Activated CD4-positive, alpha-beta T cell treated with anti-CD3 and anti-CD28 coated beads for 36 hours (primary cell): ENCODE results near the gene PEX3. TPM values are rescaled to one million over a fixed set of nuclear protein-coding genes. Genes with fewer than 3 reads are reported as not detected.
A peak's percentile ranks its signal among the peaks of the same experiment; 100 is the strongest.
"Not testable (repeated sequence)": the region's sequence is repeated elsewhere in the genome, so short reads cannot be mapped to it uniquely, and the experiment has no call there.

Source experiments
- ATAC-seq: fragments of 200-7000 bp; cut with Tn5 transposase; one replicate; pipeline ENCODE4 v1.10.0; 2021; ENCODE audit warnings: mild to moderate bottlenecking, moderate library complexity
- CTCF ChIA-PET: fragments of 350-600 bp; sonication (Branson Sonifier 250); formaldehyde crosslinking; loops from one replicate; lab custom pipeline; 2021; ENCODE audit warnings: antibody characterized with exemption; lab: Charles Lee
- POLR2A ChIA-PET: fragments of 350-600 bp; sonication (Branson Sonifier 250); formaldehyde crosslinking; loops from one replicate; lab custom pipeline; 2021; ENCODE audit warnings: antibody characterized with exemption, inconsistent platforms; lab: Charles Lee
- DNase-seq: peaks from one replicate; pipeline ENCODE4 v3.0.0-alpha.2; 2020
- H3K27ac Mint-ChIP-seq: one replicate; pipeline ENCODE4 v1.8.0; 2021; ENCODE audit warnings: mixed read lengths
- H3K27me3 Mint-ChIP-seq: one replicate; pipeline ENCODE4 v1.8.0; 2021; ENCODE audit warnings: mixed read lengths
- H3K36me3 Mint-ChIP-seq: one replicate; pipeline ENCODE4 v1.8.0; 2021; ENCODE audit warnings: low read depth, mixed read lengths
- H3K4me1 Mint-ChIP-seq: one replicate; pipeline ENCODE4 v1.8.0; 2021; ENCODE audit warnings: mixed read lengths
- H3K4me3 Mint-ChIP-seq: one replicate; pipeline ENCODE4 v1.8.0; 2021; ENCODE audit warnings: mild to moderate bottlenecking, moderate library complexity, mixed read lengths
- H3K9me3 Mint-ChIP-seq: one replicate; pipeline ENCODE4 v1.8.0; 2021; ENCODE audit warnings: low read depth, mixed read lengths
- intact Hi-C, 2 experiments: fragments of 100-400 bp; cut with DNase I in 1 of 2; cut with micrococcal nuclease in 1 of 2; formaldehyde crosslinking; loops; one replicate each; pipeline versions ENCODE4 v1.14.2 to v1.15.1; 2022 to 2024; cut with DNase I, micrococcal nuclease
- total RNA-seq, 2 experiments: library from RNA; stranded (reverse); gene quantifications; one replicate each; pipeline ENCODE4 v1.2.3, GENCODE V29; 2021

PEX3 gene
- total RNA-seq, 2 experiments from 2014 or later: 31.1 to 42.2 TPM

GRCh38 chr6:143419526-143419925, 31.1 kb upstream of the PEX3 start:
- ChIA-PET CTCF (no interaction called here), POLR2A (interaction anchor here (0.6 kb wide), 1 partner anchor 742 kb away, joined by 3 read pairs; no protein-coding TSS in a partner anchor)
- H3K36me3 Mint-ChIP-seq: peaks cover 18% of the 10 kb centered on the region
- intact Hi-C loops: no loop called here
- no peak overlapping the region for H3K27ac Mint-ChIP-seq
- H3K4me1 Mint-ChIP-seq: no peaks in the 10 kb centered on the region
- ATAC-seq (no peak), DNase-seq (no peak)
- H3K27me3 Mint-ChIP-seq: no peaks in the 10 kb centered on the region
- no peak overlapping the region for H3K4me3 Mint-ChIP-seq
- no peaks in the 10 kb centered on the region for H3K9me3 Mint-ChIP-seq

DNA sequence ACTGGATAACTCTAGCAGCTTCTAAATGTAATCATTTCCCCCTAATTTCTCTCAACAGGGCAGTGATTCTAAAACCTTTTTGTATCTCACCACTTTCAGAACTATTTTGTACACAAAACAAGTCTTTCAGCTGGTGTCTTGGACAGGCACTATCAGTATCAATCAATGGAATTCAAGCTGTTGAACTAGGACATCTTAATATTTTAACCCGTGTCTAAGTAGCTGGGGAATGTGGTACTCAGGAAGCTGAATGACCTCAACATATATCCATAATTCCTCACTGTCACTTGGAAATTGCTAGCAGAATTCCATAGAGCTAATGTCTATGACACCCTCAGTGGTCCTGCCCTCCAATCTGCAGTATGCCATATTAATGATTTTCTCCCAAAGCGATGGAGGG, 24.6 kb upstream of the PEX3 start:
- H3K27me3 Mint-ChIP-seq: no peaks in the 10 kb centered on the region
- H3K4me3 Mint-ChIP-seq: no peak overlapping the region
- H3K4me1 Mint-ChIP-seq: peaks cover 1% of the 10 kb centered on the region
- POLR2A ChIA-PET: interaction anchor here (0.6 kb wide), 1 partner anchor 403 kb away, joined by 3 read pairs; no protein-coding TSS in a partner anchor
- DNase-seq (no peak), ATAC-seq (no peak)
- H3K36me3 Mint-ChIP-seq: peaks cover 16% of the 10 kb centered on the region
- no peak overlapping the region for H3K27ac Mint-ChIP-seq
- CTCF ChIA-PET: interaction anchor here (0.6 to 2.7 kb wide), 8 partner anchors 11 to 951 kb away, joined by 3 to 15 read pairs (median 4); no protein-coding TSS in a partner anchor
- H3K9me3 Mint-ChIP-seq: no peaks in the 10 kb centered on the region
- intact Hi-C loops: loop anchor here (2.0 to 5.0 kb wide), 4 partner anchors 194 to 954 kb away; no protein-coding TSS in a partner anchor

DNA sequence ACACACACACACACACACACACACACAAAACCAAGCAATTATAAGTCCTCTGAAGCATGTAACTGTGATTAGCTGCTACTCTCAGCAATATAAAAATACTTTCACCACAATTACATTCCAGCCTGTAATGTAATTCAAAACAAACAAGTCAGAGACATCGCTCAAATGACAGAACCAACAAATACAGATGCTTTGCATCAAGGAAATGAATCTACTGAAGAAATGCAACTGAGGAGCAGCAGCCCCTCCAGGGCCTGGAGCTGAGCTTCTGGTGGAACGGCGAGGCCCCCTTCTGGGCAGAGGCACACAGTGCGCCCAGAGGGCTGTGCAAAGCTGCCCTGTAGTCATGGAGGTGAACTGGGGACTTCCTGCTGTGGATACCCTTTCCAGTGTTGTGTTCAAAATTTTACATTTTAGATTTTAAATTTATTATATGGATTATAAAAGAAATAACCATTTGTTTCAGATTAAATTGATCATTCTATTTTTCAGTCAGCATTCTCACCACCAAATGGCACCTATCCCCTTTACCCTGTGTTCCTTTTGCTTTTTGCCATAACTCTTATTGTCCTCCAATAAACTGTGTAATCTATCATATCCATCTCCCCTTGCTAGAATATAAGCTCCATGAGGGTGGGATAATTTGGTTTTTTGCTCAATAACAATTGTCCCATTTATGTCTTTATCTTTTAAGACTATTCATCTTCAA, 23.3 kb upstream of the PEX3 start:
- POLR2A ChIA-PET: no interaction called here

GRCh38 chr6:143429970-143430369, 20.6 kb upstream of the PEX3 start:
- POLR2A ChIA-PET: no interaction called here
- Mint-ChIP-seq H3K4me1 (peaks cover 7% of the 10 kb centered on the region), H3K36me3 (peaks cover 26% of the 10 kb centered on the region), H3K4me3 (no peak overlapping the region), H3K9me3 (no peaks in the 10 kb centered on the region), H3K27ac (no peak overlapping the region), H3K27me3 (no peaks in the 10 kb centered on the region)
- intact Hi-C loops: loop anchor here (5.0 kb wide), 3 partner anchors 198 to 958 kb away; no protein-coding TSS in a partner anchor
- no peak for ATAC-seq
- CTCF ChIA-PET: no interaction called here
- DNase-seq: no peak

More for the DNA sequence above, 23.3 kb upstream of the PEX3 start:
- Mint-ChIP-seq H3K27ac (no peak overlapping the region), H3K27me3 (no peaks in the 10 kb centered on the region), H3K9me3 (no peaks in the 10 kb centered on the region), H3K4me3 (no peak overlapping the region), H3K36me3 (peaks cover 16% of the 10 kb centered on the region), H3K4me1 (peaks cover 7% of the 10 kb centered on the region)
- intact Hi-C loops: loop anchor here (1.0 to 5.0 kb wide), 8 partner anchors 194 to 955 kb away; no protein-coding TSS in a partner anchor
- DNase-seq (peak; percentile 86), ATAC-seq (peak; percentile 100)
- CTCF ChIA-PET: interaction anchor here (0.5 to 2.6 kb wide), 25 partner anchors 9 to 952 kb away, joined by 3 to 15 read pairs (median 4); no protein-coding TSS in a partner anchor

DNA sequence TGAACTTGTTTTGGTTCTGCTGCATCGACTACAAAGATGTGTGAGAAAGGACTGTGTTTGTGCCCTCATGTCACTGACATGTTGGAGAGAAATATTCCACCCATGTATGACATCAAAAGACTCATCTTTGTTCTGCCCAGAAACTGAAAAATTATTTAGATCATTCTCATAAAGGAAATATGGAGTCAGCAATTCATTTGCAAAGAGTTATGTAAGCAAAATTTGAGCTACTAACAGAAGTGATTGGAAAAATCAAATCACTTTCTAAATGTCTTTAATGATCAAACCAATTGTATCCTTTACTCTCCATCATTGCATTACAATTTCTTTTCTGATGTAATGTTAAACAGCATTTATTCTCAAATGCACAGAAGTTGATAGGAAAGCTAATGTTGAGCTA, 19.4 kb upstream of the PEX3 start:
- no peaks in the 10 kb centered on the region for H3K9me3 Mint-ChIP-seq
- no peak for ATAC-seq

DNA sequence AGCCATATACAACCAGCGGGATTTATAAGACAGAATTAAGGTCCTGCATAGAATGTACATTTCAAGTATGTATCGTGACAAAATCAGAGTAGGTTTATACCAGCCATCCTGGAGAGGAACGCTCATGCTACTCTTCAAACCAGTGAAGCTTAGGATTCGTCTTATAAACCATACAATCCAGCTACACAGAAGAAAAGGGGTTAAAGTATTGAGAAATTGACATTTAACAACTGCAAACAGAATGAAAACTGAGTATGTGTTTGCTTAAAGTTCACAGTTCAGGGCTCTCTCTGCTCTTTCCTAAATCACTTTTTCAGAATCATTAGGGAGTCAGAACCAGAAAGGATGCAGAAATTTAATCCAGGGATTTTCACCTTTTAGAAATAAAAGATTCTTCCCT, 18.0 kb upstream of the PEX3 start:
- POLR2A ChIA-PET: no interaction called here
- ATAC-seq (no peak), DNase-seq (no peak)
- Mint-ChIP-seq H3K4me3 (no peak overlapping the region), H3K4me1 (peaks cover 7% of the 10 kb centered on the region), H3K36me3 (peaks cover 31% of the 10 kb centered on the region), H3K9me3 (no peaks in the 10 kb centered on the region), H3K27me3 (no peaks in the 10 kb centered on the region), H3K27ac (no peak overlapping the region)
- CTCF ChIA-PET: interaction anchor here (0.8 to 1.4 kb wide), 5 partner anchors 10 to 957 kb away, joined by 3 to 4 read pairs (median 3); no protein-coding TSS in a partner anchor
- intact Hi-C loops: no loop called here

More for the DNA sequence above, 19.4 kb upstream of the PEX3 start:
- POLR2A ChIA-PET: no interaction called here
- no peak for DNase-seq
- Mint-ChIP-seq H3K4me1 (peaks cover 7% of the 10 kb centered on the region), H3K27me3 (no peaks in the 10 kb centered on the region), H3K27ac (no peak overlapping the region), H3K36me3 (peaks cover 28% of the 10 kb centered on the region), H3K4me3 (no peak overlapping the region)
- intact Hi-C loops: no loop called here
- CTCF ChIA-PET: interaction anchor here (0.7 kb wide), 1 partner anchor 30 kb away, joined by 3 read pairs; no protein-coding TSS in a partner anchor

- ChIA-PET POLR2A (no interaction called here), CTCF (no interaction called here)
- H3K27me3 Mint-ChIP-seq: no peaks in the 10 kb centered on the region
- intact Hi-C loops: no loop called here
- H3K36me3 Mint-ChIP-seq: peaks cover 64% of the 10 kb centered on the region
- DNase-seq (no peak), ATAC-seq (no peak)
- peaks cover 38% of the 10 kb centered on the region for H3K4me1 Mint-ChIP-seq
- peak overlapping the region; percentile 19 for H3K27ac Mint-ChIP-seq
- no peaks in the 10 kb centered on the region for H3K9me3 Mint-ChIP-seq
- H3K4me3 Mint-ChIP-seq: no peak overlapping the region
These were observed 9.6 kb upstream of the PEX3 start for GRCh38 chr6:143441010-143441409.

DNA sequence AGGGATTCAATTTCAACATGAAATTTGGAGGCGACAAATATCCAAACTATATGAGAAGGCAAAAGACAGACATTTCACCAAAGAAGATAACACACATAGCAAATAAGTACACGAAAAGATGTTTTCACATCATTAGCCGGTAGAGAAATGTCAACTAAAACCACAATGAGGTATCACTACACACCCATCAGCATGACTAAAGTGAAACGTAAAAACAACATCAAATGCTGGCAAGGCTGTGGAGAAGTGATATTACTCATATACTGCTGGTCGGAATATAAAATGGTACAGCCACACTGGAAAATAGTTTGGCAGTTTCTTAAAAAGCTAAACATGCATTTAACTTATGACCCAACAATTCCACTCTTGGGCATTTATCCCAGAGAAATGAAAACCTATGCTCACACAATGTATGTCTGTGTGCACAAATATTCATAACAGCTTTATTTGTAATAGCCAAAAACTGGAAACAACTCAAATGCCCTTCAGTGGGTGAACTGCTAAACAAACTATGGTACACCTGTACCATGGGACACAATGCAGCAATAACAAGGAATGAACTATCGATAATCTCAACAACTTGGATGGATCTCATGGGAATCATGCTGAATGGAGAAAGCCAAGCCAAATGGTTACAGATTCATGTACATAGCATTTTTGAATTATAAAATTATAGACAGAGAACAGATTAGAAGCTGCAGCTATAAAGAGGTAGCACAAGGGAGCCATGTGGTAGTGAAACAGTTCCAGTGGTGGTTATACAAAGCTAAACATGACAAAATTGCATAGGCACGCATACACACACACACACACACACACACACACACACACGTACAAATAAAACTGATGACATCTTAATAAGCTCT, 8.7 kb upstream of the PEX3 start:
- intact Hi-C loops: no loop called here
- H3K27ac Mint-ChIP-seq: peak overlapping the region; percentile 49
- peaks cover 44% of the 10 kb centered on the region for H3K4me1 Mint-ChIP-seq
- ATAC-seq: peak; percentile 96
- ChIA-PET POLR2A (interaction anchor here (0.6 to 0.8 kb wide), 3 partner anchors 9 to 600 kb away, joined by 4 to 5 read pairs (median 4); partner anchors contain the start of genes ADAT2 and PEX3), CTCF (interaction anchor here (1.1 kb wide), 1 partner anchor 9 kb away, joined by 3 read pairs; no protein-coding TSS in a partner anchor)
- no peak for DNase-seq
- no peaks in the 10 kb centered on the region for H3K27me3 Mint-ChIP-seq
- H3K36me3 Mint-ChIP-seq: peaks cover 58% of the 10 kb centered on the region
- no peaks in the 10 kb centered on the region for H3K9me3 Mint-ChIP-seq
- H3K4me3 Mint-ChIP-seq: no peak overlapping the region

DNA sequence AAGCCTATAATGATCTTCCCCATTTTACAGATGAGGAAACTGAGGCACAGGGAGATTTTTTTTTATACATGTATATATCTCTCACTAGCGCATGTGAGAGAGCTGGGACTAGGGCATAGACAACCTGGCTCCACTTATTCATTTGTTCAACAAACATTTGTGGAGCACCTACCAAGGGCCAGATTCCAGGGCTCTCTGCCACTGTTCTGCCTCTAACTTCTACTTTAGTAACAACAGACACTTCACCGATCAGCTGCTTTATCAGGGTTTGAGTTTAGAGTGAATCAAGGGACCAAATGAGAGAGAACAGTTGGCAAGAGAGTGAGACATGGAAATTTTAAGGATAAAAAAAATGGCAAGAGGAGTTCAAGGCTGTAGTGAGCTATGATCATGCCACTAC, 7.5 kb upstream of the PEX3 start:
- Mint-ChIP-seq H3K27ac (no peak overlapping the region), H3K36me3 (peaks cover 58% of the 10 kb centered on the region), H3K4me1 (peaks cover 53% of the 10 kb centered on the region), H3K9me3 (no peaks in the 10 kb centered on the region), H3K27me3 (no peaks in the 10 kb centered on the region), H3K4me3 (no peak overlapping the region)
- intact Hi-C loops: no loop called here
- ChIA-PET CTCF (interaction anchor here (1.1 kb wide), 1 partner anchor 969 kb away, joined by 4 read pairs; no protein-coding TSS in a partner anchor), POLR2A (interaction anchor here (0.7 kb wide), 1 partner anchor 385 kb away, joined by 3 read pairs; no protein-coding TSS in a partner anchor)
- DNase-seq: no peak
- no peak for ATAC-seq

DNA sequence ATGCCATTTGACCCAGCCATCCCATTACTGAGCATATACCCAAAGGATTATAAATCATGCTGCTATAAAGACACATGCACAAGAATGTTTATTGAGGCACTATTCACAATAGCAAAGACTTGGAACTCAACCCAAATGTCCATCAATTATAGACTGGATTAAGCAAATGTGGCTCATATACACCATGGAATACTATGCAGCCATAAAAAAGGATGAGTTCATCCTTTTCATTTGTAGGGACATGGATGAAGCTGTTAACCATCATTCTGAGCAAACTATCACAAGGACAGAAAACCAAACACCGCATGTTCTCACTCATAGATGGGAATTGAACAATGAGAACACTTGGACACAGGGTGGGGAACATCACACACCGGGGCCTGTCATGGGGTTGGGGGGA, 2.7 kb upstream of the PEX3 start:
- intact Hi-C loops, H3K4me3 Mint-ChIP-seq, H3K27ac Mint-ChIP-seq, DNase-seq, H3K9me3 Mint-ChIP-seq, ATAC-seq, POLR2A ChIA-PET, H3K27me3 Mint-ChIP-seq: not testable (repeated sequence)
- Mint-ChIP-seq H3K4me1 (peaks cover 44% of the 10 kb centered on the region), H3K36me3 (peaks cover 31% of the 10 kb centered on the region)
- CTCF ChIA-PET: interaction anchor here (0.7 kb wide), 1 partner anchor 21 kb away, joined by 3 read pairs; no protein-coding TSS in a partner anchor
